DMS114 treated with DMSO at 0.1 percent for 48 hours (cell line): ENCODE results near the gene CDCA3.
A peak's percentile ranks its signal among the peaks of the same experiment; 100 is the strongest.

Experiments used
- DNase-seq: peaks from one replicate; lab custom pipeline; 2025; ENCODE audit not compliant: unreplicated experiment; lab: John Stamatoyannopoulos, UW

CDCA3 gene

DNA sequence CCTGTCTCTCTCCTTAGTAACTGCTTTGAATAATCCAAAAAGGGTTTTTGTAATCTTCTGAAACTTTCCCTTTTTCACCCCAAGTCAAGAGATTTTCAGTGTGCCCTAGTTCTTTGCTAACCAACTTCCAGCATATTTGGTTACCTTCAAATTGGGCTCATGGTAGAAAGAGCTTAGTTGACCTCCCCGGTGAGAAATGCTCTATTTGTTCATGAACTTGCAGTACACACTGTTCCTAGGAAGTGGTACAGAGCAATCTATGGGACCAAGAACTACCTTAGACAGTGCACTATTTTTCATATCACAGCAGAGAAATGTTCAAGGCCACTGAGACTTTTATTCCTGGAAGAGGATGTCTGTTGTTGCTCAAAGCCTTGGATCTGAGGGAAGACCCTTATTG lies 2.5 kb upstream of the CDCA3 start:
- no peak for DNase-seq

DNA sequence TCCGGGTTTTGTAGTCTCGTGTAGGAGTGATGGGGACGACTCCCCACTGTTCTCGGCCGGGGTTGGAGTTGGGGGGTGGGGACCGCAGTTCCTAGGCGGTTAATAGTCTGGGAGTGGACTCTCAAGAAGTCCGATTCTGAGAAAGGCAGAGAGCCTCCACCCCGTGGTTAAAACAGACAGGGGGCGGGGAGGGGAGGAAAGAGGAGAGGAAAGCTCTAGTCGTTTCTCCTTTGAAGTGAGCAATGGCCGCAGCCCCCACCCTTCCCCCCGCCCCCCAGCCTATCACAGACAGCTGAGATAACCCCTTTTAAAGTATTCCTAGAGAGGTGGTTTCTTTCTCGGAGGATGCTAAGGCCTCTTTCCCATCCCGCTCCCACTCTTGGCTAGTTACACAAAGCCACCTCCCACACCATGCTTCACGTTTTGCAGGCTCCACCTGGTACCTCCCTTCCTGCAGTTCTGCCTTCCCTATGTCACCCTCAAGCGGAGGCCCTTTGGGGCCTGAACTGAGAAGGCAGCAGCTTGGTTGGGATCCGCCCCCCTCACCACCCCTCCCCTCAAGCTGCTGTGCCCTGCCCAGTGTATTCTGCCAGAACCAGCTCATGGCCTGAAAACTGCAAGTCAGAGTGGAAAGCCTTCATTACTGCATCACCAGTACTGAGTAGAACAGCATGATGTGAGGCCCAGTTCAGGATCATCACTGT lies 1.7 kb upstream of the CDCA3 start:
- no peak for DNase-seq

DNA sequence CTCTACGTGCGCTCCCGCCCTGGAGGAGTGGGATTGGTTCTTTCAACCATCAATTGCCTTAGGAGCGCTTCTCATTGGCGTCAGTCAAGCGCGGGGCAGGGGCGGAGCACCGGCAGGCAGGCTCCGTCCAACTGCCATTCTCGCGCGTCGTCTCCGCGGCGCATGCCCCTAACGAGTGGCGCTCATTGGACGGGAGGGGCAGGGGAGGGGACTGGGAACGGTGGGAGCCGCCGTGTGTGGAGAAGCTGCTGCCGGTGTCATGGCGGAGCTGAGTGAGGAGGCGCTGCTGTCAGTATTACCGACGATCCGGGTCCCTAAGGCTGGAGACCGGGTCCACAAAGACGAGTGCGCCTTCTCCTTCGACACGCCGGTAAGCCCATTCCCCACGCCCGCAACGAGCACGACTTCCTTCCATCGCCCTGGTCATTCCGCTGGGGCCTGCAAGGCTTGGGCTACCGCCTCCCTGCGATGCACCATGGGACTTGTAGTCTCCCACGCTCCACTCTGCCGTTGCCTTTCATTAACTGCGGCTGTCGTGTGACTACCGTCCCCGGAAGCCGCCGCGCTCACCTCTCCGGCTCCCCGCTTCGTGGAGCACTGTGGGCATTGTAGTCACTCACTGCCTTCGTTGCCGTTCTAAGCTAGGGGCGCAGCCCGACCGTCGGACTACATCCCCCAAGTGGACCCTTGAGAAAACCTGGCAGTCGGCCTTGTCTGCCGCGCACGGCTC lies 1.0 kb upstream of the CDCA3 start, which contains the start of gene USP5:
TSS of gene USP5 (plus strand) at position 230 of the 730 bp plus-strand sequence. CDS start at position 260, 30 bp downstream.
- DNase-seq, result peak; percentile 98

DNA sequence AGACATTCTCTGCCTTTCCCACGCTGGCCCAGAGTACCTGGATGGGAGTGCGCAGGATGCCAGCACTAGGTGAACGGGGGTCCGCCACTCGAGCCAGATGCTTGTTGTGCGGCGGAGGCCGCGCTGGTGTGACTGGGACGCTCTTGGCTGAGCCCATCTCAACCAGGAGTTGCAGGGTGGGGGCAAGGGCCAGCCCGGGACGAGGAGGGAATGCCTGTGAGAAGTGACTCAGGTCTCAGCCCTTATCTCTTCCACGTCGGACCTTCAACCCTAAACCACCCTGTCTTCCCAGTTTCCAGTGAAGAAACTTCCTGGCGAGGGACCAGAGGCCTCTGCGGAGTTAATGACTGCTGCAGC lies 312 bp downstream of the CDCA3 start:
- DNase-seq, result no peak

DNA sequence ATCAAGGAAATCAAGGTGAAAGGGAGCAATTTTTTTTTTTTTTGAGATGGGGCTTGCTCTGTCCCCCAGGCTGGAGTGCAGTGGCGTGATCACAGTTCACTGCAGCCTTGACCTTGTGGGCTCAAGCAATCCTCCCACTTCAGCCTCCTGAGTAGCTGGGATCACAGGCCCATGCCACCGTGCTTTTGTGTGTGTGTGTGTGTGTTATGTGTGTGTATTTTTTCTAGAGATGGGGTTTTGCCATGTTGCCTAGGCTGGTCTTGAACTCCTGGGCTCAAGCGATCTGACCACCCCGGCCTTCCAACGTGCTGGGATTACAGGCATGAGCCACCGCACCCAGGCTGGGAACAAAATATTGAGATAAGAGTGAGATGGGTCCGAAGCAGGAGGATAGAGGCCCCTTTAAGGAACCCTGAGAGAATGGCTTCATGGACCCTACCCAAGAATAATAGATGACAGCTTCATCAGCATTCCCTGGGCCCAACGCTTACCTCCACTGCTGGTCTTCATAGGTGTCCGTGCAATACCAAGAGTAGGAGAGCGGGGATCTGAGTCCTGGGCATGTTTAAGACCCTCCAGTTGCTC lies 1.0 kb downstream of the CDCA3 start:
- no peak for DNase-seq

DNA sequence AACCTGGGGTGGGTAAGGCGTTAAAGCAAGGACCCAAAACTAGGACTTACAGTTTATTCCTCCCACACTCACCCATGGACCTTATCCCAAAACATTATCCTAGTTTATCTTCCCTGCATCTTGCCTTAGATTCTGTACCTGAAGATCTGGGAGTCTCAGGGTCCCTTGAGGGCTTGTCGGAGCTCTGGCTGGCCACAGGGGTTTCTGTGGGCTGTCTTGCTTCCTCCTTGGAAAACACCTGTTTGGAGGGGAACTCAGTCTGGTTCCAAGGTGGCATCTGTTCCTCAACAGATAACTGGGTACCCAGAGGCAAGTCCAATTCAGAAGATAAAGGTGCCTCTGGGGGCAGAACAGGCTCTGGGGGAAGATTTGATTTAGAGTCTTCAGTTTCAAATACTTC lies 1.7 kb downstream of the CDCA3 start:
- DNase-seq, result no peak

DNA sequence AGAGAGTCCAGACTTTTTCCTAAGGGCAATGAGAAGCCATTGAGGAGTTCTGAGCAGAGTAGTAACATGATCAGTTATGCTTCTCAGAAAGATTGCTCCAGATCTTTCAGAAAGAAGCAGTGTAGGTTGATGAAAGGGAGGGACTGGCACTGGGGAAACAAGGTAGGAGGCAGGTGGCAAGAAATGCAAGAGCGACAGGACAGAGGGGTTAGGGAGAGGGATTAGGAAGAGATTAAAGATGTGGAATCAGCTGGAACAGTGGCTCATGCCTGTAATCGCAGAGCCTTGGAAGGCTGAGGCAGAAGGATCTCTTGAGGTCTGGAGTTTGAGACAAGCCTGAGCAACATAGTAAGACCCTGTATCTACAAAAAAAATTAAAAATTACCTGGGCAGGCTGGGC lies 3.4 kb downstream of the CDCA3 start:
- no peak for DNase-seq

DNA sequence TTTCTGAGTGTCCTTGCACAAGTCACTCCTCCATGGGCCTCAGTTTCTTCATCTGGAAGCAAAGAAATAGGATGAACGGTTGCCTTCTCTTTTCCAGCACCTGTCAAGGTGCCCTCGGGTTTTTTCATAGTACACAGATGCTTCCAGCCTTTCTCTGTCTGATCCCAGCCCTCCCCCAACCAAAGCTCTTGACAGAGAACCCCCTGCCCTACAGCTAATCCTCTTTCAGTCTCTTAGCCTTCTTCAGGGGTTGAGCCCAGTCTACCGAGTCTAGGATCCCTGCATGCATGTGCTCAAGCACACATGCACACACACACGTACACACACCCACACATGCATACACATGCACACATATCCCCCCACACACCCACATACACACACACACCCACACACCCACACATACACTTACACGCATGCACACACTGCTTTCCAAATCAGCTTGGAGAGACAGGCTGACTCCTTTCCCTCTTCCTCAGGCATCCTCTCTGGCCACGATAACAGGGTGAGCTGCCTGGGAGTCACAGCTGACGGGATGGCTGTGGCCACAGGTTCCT lies 4.7 kb downstream of the CDCA3 start:
- no peak for DNase-seq

DNA sequence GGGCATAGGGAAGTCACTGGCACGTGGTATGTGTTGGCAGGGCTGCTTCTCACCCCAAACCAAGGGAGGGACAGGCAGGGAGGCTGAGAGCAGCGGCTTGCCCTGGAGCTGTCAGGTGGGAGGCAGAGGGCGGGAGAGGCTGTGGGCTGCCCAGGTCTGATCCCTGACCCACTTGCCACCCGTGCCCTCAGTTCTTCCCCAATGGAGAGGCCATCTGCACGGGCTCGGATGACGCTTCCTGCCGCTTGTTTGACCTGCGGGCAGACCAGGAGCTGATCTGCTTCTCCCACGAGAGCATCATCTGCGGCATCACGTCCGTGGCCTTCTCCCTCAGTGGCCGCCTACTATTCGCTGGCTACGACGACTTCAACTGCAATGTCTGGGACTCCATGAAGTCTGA lies 5.7 kb downstream of the CDCA3 start:
- no peak for DNase-seq

DNA sequence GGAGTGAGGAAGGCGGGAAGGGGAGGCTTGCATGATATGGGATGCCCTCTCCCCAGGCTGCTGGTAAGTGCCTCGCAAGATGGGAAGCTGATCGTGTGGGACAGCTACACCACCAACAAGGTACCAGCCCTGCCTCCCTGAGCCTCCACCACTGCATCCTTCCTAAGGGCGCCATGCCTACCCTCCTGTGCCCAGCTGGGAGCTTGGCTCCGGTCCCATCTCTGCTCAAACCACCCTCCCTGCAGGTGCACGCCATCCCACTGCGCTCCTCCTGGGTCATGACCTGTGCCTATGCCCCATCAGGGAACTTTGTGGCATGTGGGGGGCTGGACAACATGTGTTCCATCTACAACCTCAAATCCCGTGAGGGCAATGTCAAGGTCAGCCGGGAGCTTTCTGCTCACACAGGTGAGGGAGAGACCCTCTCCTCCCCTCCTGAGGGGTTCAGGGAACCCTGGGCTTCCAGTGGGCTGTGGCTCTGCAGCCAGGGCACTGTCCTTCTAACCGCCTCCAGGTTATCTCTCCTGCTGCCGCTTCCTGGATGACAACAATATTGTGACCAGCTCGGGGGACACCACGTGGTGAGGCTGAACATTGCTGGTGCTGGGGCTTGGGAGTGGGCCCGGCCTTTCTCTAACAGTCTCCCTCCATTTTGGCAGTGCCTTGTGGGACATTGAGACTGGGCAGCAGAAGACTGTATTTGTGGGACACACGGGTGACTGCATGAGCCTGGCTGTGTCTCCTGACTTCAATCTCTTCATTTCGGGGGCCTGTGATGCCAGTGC lies 7.8 kb downstream of the CDCA3 start:
- DNase-seq, result no peak

DNA sequence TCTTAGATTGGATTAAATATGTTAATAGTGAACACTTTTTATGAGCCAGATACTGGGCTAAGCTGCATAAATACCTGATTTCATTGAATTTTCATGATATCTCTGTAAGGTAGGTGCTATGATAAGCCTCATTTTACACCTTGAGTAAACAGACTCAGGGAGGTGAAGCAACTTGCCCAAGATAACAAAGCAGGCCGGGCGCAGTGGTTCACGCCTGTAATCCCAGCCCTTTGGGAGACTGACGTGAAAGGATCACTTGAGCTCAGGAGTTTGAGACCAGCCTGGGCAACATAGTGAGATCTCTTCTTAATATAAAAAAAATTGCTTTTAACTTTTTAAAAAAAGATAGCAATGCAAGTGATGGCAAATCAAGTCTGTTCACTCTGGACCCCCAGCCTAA lies 9.0 kb downstream of the CDCA3 start:
- no peak for DNase-seq

DNA sequence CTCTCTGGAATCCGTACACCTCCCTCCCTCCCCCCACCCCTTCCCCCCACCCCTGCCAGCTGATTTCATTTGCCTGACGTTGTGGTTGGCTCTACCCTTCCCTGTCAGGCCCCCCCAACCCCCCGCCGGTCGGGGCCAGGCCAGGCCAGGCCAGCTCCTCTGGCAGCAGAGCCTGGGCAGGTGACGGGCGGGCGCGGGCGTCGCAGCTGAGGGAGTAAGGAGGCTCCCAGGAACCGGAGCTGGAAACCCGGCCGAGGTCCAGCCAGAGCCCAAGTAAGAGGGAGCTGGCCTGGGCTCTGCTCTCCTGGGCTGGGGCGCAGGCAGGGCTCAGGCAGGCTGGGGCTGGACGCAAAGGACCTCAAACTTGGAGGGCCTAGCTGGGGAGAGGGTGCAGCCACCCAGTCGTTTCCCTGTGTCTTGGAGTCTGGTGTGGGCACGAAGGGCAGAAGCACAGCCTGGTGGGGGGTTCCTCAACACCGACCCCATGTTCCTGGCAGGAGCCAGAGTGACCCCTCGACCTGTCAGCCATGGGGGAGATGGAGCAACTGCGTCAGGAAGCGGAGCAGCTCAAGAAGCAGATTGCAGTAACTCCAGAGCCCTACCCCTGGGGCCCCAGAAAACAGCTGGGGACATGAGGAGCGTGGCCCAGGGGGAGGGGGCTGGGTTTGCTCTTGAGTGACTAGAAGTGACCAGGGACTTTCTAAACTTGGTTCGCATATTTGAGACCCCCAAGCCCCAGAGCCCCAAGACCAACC lies 10.1 kb downstream of the CDCA3 start, which contains the start of gene GNB3:
TSS of gene GNB3 (plus strand) at position 165 of the 755 bp plus-strand sequence. CDS start at position 528, 363 bp downstream.
- no peak for DNase-seq

DNA sequence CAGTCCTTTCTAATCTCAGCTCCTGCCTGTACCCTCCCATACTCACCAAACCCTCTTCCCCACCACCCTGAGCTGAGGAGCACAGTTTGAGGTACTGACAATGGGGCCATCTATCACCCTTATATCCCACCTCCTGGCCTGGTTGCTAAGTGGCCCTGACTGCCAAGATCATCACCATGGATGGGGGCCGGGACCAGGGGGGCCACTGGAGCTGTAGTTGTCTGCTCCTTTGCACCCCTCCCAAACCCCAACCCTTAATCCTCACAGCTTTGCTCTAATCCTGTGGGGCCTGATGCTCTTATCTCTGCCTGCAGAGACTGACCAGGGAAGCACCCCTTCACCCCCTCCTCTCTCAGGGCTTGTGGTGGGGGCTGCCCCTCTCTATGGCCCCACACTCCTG lies 10.8 kb downstream of the CDCA3 start:
- no peak for DNase-seq

DNA sequence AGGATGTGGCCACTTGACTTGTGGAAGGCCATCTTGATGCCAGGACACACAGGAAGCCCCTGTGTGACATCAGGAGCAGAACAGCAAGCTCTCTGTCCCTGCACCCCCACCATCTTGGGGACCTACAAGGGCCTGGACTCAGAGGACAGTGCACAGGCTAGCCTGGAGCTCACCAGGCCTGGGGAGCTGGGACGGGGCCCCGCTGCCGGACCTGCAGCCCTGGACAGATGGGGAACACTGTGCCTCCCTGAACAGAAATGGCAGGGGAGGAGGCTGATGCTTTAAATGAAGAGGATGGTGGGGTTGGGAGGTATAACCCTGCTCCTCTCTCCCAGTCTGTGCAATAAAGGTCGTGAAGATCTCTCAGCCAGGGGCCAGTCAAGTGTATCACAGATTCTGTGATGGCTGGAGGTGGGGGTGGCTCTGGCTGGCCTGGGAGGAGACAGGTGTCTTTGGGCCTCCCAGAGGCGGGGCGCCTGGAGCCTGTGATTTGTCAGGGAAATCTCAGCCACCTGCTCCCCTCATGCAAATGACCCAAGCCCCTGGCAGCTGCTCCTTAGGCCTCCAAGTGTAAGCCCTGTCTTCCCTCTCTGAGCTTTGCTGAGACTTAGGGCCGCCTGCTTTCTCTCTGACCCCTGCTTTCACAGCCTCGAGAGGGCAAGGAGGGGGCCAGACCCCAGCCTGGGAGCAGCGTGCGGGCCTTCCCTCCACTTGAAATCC lies 11.4 kb downstream of the CDCA3 start:
- no peak for DNase-seq

DNA sequence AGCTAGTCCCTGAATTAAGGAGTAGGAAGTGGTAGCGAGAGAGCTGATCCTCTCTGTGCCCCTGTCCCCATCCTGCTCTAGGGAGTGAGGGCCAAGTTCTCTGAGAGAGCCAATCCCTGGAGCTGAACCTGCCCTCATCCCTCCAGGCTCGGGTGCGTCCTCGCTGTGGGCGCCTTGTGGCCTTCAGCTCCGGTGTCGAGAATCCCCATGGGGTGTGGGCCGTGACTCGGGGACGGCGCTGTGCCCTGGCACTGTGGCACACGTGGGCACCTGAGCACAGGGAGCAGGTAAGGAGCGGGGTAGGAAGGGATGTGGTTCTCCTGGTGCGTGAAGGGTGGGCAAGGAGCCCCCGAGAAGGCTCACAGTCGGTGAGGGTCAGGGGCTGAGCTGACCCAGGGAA lies 12.2 kb downstream of the CDCA3 start:
- no peak for DNase-seq

DNA sequence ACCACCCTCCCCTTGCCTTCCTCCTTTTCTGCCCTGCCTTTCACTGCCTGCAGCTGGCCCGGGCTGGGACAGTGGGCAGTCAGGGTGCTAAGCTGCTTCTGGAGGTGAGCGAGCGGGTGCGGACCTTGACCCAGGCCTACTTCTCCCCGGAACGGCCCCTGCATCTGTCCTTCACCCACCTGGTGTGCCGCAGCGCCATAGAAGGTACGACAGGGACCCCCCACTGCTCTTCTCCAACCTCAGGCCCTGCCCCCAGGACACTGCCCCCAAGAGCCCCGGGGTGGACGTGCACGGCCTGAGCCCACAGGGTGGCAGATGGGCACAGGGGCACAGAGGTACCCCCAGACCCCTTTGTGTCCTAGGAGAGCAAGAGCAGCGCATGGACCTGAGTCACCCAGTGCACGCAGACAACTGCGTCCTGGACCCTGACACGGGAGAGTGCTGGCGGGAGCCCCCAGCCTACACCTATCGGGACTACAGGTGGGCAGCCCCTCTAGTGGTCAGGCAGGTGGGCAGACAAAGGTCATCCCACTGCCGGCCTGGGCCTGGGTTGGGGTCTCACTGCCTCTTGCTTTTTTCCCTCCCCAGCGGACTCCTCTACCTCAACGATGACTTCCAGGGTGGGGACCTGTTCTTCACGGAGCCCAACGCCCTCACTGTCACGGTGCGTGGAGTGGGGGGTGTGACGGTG lies 13.6 kb downstream of the CDCA3 start:
- no peak for DNase-seq

DNA sequence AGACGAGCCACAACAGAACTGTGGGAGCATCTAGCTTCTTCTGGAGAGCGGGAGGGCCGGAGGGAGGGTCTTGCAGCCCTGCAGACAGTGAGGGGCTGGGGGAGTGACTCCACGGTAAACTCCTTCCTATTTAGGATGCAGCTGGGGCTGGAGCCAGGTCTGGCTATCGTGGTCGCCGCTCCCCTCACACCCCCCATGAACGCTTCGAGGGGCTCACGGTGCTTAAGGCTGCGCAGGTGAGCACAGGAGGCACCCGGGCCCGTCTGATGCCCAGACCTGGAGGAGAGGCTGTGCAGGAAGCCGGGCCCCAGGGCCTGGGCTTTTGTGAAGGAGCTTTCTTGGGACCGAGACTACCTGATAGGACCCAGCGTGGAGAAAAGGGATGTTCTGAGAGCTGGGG lies 14.2 kb downstream of the CDCA3 start:
- no peak for DNase-seq

DNA sequence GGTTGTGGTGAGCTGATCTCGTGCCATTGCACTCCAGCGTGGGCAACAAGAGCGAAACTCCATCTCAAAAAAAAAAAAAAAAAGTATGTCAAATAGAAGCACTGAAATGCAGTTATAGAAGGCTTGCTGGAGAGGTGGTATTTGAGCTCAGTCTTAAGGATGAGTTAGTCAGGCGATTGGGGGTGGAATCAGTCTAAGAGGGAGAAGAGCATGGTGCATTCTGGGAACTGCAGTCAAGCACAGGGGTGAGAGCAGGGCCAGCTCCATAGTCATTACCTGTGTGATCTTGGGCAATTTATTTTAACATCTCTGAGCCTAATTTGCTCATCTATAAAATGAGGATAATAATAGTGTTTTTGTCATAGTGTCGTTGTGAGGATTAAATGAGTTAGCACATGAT lies 16.2 kb downstream of the CDCA3 start:
- no peak for DNase-seq

DNA sequence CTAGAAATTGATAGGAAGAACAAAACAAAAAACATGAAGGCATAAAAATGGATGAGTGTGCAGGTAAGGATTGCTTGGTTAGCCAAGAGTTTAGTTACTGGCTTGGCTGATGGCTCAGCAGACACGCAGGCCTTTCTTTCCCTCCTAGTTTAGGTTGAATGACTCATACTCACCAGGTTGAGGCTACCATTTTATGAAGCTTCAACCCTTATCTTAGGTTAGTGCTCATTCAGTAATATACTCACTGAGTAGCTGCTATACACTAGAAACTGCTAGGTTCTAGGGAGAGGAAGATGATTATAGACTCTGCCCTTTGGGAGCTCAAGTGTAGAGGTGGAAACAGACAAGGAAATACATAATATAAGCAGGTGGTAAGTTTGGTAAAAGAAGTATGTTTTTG lies 16.8 kb downstream of the CDCA3 start:
- DNase-seq, result no peak
